ENCODE data around the gene ISG20. TPM values are rescaled to one million over a fixed set of nuclear protein-coding genes. Genes with fewer than 3 reads are reported as not detected.
A peak's percentile ranks its signal among the peaks of the same experiment; 100 is the strongest.

The ISG20 gene
- total and polyA plus RNA-seq, 2 donors (not counting 1 experiment from before 2014, with no cell fraction given) = 190 to 232 TPM

DNA sequence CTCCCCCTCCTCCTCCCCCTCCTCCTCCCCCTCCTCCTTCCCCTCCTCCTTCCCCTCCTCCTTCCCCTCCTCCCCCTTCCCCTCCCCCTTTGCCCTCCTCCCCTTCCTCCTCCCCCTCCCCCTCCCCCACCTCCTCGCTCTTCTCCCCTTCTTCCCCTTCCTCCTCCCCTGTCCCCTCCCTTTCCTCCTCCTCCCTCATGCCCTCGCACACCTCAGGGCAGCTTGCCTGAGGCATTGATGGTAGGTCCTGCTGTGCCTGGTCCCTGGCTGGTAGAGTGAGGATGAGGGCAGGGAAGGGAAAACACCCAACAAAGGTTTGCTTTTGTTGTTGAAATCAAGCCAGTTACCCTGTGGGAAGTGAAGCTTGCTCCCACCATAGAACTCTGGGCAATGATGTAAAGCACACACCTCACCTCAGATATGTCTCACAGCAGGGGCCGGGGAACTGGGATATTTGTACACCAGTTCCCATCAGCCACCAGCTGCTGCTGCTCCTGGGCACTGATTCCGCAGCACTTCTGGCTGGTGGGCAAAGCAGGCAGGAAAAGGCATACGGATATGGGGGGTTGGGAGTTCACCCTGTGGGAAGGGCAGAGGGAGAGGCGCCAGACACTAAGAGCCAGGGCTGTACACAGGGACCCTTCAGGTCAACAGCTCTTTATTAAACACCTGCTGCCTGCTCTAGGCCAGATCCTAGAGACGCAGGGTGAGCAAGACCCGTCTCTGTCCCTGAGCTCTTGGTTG is 13.8 kb downstream of the ISG20 start:
- Mint-ChIP-seq H3K4me3 (peak overlapping the region; percentile 5), H3K9me3 (ENCODE audit: insufficient read depth) (no peaks in the 10 kb centered on the region), H3K27me3 (no peaks in the 10 kb centered on the region), H3K4me1 (peaks cover 83% of the 10 kb centered on the region), H3K27ac (peak overlapping the region; percentile 85)
- Histone ChIP-seq H3K4me2 (replicated peaks; ENCODE audit: low read depth, low read length, poor library complexity, severe bottlenecking) (peak overlapping the region; percentile 38), H3K79me2 (ENCODE audit: control insufficient read depth, insufficient read depth, low read length) (peaks cover 44% of the 10 kb centered on the region), H3K4me1 (ENCODE audit: control insufficient read depth in 2 of 2, insufficient read depth in 2 of 2, low read length in 2 of 2) (peaks cover 85 to 93% of the 10 kb centered on the region in 2 donors), H4K20me1 (ENCODE audit: control insufficient read depth, insufficient read depth, low read length, poor library complexity, severe bottlenecking) (no peaks in the 10 kb centered on the region), H3K4me3 (ENCODE audit: control extremely low read depth in 1 of 5, extremely low read depth in 1 of 5, insufficient read depth in 1 of 5, low read depth in 2 of 5, low read length in 4 of 5) (no peak overlapping the region), H2AFZ (ENCODE audit: insufficient read depth, low read depth, low read length, poor library complexity, severe bottlenecking) (no peak overlapping the region), H3K9ac (ENCODE audit: low read length) (no peak overlapping the region), H3K9me3 (ENCODE audit: control extremely low read depth in 1 of 3, control insufficient read depth in 2 of 3, insufficient read depth in 1 of 3, low read length in 2 of 3) (peaks cover 0 to 16% (median 0%) of the 10 kb centered on the region in 3 donors), H3K27me3 (replicated peaks in 1 of 4; ENCODE audit: control extremely low read depth in 1 of 4, control insufficient read depth in 3 of 4, insufficient read depth in 4 of 4, low read length in 3 of 4) (no peaks in the 10 kb centered on the region), H3K36me3 (replicated peaks in 1 of 2; ENCODE audit: control extremely low read depth in 1 of 2, control insufficient read depth in 1 of 2, extremely low read depth in 1 of 2, insufficient read depth in 2 of 2, low read length in 1 of 2) (peaks cover 0 to 58% of the 10 kb centered on the region in 2 experiments), H3K27ac (ENCODE audit: low read length in 2 of 2) (peak overlapping the region in 1 of 2 donors; percentile 25)
- ATAC-seq (ENCODE audit: low read depth) = no peak
- DNase-seq = no peak
- ChIA-PET POLR2A (no interaction called here), CTCF (interaction anchor here (8.8 kb wide), 1 partner anchor 26 kb away, joined by 120 read pairs; no protein-coding TSS in a partner anchor)
- 72% methylated on average over 3 of the region's 8 CpGs for WGBS (ENCODE audit: insufficient coverage)
- intact Hi-C loops (cut with micrococcal nuclease) = no loop called here
- TF ChIP-seq EZH2 (IDR thresholded peaks at IDR 0.05; ENCODE audit: borderline replicate concordance, insufficient read depth, low read depth, low read length, poor library complexity, severe bottlenecking) = no peak
- TF ChIP-seq, protein P1, sequence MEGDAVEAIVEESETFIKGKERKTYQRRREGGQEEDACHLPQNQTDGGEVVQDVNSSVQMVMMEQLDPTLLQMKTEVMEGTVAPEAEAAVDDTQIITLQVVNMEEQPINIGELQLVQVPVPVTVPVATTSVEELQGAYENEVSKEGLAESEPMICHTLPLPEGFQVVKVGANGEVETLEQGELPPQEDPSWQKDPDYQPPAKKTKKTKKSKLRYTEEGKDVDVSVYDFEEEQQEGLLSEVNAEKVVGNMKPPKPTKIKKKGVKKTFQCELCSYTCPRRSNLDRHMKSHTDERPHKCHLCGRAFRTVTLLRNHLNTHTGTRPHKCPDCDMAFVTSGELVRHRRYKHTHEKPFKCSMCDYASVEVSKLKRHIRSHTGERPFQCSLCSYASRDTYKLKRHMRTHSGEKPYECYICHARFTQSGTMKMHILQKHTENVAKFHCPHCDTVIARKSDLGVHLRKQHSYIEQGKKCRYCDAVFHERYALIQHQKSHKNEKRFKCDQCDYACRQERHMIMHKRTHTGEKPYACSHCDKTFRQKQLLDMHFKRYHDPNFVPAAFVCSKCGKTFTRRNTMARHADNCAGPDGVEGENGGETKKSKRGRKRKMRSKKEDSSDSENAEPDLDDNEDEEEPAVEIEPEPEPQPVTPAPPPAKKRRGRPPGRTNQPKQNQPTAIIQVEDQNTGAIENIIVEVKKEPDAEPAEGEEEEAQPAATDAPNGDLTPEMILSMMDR (IDR thresholded peaks at IDR 0.05) = no peak

Measured in B cell (primary cell).